ENCODE results near the gene COL13A1.

DNA sequence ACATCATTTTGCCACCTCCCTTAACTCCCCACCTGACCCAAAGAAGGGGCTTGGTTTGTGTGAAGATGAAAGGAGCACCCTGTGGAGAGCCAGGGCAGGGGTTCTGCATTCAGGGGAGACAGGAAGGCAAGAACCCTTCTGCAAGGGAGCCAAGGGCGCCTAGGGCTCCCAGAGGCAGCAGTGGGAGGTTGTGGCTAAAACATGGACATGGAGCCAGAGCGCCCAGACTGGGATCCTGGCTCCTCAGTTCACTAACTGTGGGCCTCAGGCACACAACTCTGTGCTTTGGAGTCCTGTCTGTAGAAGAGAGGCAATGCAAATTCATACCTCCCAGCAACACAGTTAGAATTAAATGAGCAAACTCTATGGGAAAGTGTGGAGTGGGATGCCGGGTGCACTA lies 127.9 kb downstream of the COL13A1 start:
- TF ChIP-seq, protein P1, sequence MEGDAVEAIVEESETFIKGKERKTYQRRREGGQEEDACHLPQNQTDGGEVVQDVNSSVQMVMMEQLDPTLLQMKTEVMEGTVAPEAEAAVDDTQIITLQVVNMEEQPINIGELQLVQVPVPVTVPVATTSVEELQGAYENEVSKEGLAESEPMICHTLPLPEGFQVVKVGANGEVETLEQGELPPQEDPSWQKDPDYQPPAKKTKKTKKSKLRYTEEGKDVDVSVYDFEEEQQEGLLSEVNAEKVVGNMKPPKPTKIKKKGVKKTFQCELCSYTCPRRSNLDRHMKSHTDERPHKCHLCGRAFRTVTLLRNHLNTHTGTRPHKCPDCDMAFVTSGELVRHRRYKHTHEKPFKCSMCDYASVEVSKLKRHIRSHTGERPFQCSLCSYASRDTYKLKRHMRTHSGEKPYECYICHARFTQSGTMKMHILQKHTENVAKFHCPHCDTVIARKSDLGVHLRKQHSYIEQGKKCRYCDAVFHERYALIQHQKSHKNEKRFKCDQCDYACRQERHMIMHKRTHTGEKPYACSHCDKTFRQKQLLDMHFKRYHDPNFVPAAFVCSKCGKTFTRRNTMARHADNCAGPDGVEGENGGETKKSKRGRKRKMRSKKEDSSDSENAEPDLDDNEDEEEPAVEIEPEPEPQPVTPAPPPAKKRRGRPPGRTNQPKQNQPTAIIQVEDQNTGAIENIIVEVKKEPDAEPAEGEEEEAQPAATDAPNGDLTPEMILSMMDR (conservative IDR thresholded peaks at IDR 0.05 in 1 of 2, IDR thresholded peaks at IDR 0.05 in 1 of 2; ENCODE audit: low read depth in 1 of 2, low read length in 2 of 2), result no peak
- TF ChIP-seq EZH2 (IDR thresholded peaks at IDR 0.05; ENCODE audit: low read length, missing control alignments), result no peak
